PC-9 (cell line): ENCODE results near the gene FOXN4.

Experiments used
- CTCF ChIP-seq: fragments of 200-600 bp; sonication (generic); conservative IDR thresholded peaks from 2 replicates; pipeline ENCODE4 v1.6.1; 2017; ENCODE audit warnings: mixed run types, antibody characterized with exemption, mild to moderate bottlenecking, moderate library complexity
- EZH2 ChIP-seq: fragments of 200-600 bp; sonication (generic); IDR thresholded peaks from 2 replicates; pipeline ENCODE4 v1.8.0; 2017; ENCODE audit warnings: antibody characterized with exemption, low read depth

DNA sequence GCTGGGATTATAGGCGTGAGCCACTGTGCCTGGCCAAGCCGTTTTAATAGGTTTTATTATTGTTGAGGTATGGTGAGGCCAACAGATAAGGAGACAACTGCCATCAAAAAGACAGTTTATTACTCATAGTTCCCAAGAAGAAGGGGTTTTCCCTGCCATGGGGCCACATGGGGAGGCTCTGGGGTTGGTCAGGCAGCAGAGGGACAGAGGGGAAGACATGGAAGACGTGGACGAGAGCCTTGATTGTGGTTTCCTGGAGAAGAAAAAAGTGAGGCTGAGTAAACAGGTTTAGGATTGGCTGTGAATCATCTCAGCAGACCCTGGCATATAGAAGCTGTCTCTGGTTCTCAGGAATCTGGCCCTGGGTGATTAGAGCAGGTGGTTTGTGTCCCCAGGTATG, 69.9 kb downstream of the FOXN4 start:
- no peak for TF ChIP-seq CTCF
- no peak for TF ChIP-seq EZH2
